ENCODE data around the gene INPP5D.
"Not testable (repeated sequence)": the region's sequence is repeated elsewhere in the genome, so short reads cannot be mapped to it uniquely, and the experiment has no call there.

Gene INPP5D

DNA sequence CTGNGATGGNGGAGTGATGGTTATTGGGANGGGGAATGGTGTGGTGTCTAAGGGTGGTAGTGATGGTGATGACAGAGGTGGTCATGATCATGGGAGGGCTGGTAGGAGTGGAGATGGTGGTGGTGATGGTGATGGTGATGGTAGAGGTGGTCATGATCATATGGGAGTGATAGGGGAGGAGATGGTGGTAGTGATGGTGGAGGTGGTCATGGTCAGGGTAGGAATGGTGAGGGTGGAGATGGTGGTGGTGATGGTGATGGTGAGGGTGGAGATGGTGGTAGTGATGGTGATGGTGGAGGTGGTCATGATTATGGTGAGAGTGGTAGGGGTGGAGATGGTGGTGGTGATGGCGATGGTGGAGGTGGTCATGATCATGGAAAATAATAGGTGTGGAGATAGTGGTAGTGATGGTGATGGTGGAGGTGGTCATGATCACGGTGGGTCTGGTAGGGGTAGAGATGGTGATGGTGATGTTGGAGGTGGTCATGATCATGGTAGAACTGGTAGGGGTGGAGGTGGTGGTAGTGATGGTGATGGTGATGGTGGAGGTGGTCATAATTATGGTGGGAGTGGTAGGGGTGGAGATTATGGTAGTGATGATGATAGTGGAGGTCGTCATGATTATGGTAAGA lies 83.7 kb downstream of the INPP5D start:
- DNase-seq (ENCODE audit: low read depth), result no peak

DNA sequence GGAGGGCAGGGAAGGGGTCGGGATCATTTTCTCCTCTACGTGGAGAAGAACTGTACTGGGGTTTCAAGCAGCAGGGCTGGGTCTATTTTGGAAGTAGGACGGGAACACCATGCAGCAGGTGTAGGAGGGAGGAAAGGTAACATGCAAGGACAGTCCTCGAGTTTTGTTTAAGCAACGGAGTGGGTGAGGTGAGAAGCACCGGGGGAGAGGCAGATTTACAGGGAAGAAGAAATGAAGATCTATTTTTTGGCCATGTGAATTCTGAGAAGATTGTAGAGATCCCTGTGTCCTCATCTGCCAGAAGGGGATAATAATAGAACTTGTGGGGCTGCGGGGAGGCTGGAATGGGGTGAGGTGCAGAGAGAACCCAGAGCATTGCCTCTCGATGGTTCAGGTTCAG lies 85.6 kb downstream of the INPP5D start:
- no peak for DNase-seq (ENCODE audit: low read depth)

GRCh38 chr2:233146194-233146593 lies 86.1 kb downstream of the INPP5D start:
- no peak for DNase-seq (ENCODE audit: low read depth)

- DNase-seq (ENCODE audit: low read depth), result no peak
Observed at GRCh38 chr2:233147136-233147828, 87.1 kb downstream of the INPP5D start.

GRCh38 chr2:233147829-233148167 lies 87.7 kb downstream of the INPP5D start:
- DNase-seq (ENCODE audit: low read depth), result no peak

- no peak for DNase-seq (ENCODE audit: low read depth)
Observed at GRCh38 chr2:233148354-233148753, 88.2 kb downstream of the INPP5D start.

GRCh38 chr2:233152541-233152940 lies 92.4 kb downstream of the INPP5D start:
- peak; percentile 26 for DNase-seq (ENCODE audit: low read depth)

GRCh38 chr2:233153146-233153798 lies 93.1 kb downstream of the INPP5D start:
- no peak for DNase-seq (ENCODE audit: low read depth)

GRCh38 chr2:233156001-233156400 lies 95.9 kb downstream of the INPP5D start:
- DNase-seq (ENCODE audit: low read depth), result no peak

DNA sequence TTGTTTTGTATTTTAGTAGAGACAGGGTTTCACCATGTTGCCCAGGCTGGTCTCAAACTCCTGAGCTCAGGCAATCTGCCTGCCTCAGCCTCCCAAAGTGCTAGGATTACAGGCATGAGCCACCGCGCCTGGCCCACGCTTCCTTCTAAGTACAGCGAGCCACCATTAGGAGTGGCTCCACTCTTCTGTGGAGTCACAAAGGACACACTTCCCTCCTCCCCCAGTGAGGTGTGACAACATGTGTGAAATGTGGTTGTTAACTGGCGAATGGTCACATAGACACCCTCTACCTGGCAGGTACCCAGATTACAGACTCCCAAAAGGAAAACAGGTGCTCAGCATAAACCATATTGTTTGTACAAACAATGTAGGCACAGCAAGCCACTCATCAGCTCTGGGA lies 96.3 kb downstream of the INPP5D start:
- not testable (repeated sequence) for DNase-seq (ENCODE audit: low read depth)

DNA sequence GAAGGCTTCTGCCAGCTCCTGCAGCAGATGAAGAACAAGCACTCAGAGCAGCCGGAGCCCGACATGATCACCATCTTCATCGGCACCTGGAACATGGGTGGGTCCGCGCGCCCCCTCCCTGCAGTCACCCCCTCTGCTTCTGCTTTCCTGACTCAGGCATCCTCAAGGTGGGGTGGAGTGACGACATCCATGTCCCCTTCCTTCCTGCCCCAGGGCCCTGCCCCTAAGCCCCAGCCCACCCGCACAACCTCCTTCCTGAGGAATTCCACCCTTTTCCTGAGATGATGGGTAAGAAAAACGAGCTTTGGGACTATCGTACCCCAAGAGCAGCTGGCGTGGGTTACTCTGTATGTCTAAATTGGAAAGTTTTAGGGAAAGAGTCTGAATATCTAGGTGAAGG lies 101.6 kb downstream of the INPP5D start:
- no peak for DNase-seq (ENCODE audit: low read depth)

DNA sequence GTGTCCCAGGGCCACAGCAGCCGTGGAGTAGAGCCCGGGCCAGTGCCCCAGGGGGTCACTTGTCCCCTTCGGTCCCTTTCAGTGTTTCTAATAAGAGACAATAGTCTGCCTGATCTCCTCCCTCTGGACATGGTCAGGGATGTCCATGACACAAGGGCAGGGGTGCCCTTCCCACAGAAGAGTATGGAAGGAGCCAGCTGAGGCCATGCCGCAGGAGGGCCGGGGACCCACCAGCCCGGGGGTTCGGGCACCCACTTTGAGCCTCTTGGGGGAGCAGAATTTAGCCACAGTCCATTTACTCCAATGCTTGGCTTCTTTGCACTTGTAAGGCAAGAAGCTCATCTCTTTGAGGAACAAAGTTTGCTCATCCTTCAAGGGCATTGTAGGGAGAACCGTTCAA lies 102.6 kb downstream of the INPP5D start:
- DNase-seq (ENCODE audit: low read depth), result no peak

DNA sequence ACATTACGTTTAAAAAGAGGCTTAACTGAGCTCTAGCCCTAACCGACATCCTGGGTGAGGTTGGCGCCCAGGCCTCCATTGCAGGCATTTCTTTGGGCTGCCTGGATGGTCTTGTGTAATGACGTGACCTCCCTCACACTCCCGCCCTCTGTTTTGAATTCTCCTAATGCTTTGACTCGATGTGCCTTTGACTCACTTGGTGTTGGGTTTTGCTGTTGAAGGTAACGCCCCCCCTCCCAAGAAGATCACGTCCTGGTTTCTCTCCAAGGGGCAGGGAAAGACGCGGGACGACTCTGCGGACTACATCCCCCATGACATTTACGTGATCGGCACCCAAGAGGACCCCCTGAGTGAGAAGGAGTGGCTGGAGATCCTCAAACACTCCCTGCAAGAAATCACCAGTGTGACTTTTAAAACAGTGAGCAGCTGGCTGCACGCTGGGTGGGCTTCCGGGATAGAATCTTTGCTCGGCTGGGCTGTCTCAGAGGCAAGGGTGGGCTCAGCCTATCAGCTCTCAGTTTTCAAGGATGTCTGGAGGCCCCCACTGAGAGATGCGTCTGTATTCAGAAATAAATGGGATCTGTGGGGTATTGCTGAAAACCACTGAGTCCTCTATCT lies 103.5 kb downstream of the INPP5D start:
- no peak for DNase-seq (ENCODE audit: low read depth)

DNA sequence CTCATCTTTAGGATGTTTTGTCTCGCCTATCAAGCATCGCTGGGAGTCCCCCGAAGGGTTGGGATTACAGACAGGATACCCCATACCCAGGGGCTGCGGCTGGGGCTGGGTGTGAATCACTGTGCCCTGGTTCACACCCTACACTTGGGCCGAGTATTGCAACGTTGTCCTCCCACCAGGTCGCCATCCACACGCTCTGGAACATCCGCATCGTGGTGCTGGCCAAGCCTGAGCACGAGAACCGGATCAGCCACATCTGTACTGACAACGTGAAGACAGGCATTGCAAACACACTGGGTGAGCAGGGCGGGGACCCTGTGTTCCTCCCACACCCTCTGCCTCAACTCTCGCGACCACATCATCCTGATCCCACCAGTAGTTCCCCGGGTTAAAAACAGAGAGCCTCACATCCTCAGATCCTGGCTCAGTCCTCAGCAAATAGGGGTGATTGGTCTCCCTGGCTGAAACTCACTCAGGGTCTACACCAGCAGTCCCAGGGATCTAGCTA lies 104.0 kb downstream of the INPP5D start:
- DNase-seq (ENCODE audit: low read depth), result no peak

- DNase-seq (ENCODE audit: low read depth), result no peak
Observed at GRCh38 chr2:233164967-233165366, 104.8 kb downstream of the INPP5D start.

DNA sequence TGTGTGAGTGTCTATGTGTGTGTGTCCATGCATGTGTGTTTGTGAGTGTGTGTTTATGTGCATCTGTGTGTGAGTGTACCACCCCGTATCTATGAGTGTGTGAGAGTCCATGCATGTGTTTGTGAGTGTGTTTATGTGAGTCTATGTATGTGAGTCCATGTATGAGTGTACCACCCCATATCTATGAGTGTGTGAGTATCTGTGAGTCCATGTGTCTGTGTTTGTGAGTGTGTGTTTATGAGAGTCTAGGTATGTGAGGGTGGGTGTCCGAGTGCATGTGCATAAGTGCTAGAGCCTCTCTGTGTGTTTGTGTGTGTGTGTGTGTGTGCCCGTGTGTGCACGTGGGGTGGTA lies 105.4 kb downstream of the INPP5D start:
- no peak for DNase-seq (ENCODE audit: low read depth)

GRCh38 chr2:233165895-233166661 lies 105.9 kb downstream of the INPP5D start:
- no peak for DNase-seq (ENCODE audit: low read depth)

GRCh38 chr2:233168445-233168844 lies 108.3 kb downstream of the INPP5D start:
- DNase-seq (ENCODE audit: low read depth), result no peak

DNA sequence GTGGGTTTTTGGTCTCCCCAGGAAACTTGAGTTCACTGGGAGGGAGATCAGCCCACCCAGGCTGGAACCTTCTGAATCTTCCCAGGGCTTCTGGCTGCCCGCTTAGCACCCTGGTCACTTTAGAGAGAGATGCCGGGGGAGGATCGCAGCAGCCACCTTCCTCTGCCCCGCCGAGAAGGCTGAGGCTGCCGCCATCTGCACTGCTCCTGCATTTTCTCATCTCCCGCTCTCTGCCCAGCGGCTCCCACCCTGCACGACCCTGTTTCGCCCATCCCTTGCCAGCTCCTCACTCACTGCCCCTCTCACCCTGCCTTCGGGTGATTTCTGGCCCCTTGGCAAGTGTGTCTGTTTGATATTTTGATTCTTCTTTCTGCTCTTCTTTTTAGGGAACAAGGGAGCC lies 108.8 kb downstream of the INPP5D start:
- DNase-seq (ENCODE audit: low read depth), result no peak

- DNase-seq (ENCODE audit: low read depth), result no peak
Observed at GRCh38 chr2:233171344-233171743, 111.2 kb downstream of the INPP5D start.

GRCh38 chr2:233173115-233173514 lies 113.0 kb downstream of the INPP5D start:
- no peak for DNase-seq (ENCODE audit: low read depth)

- no peak for DNase-seq (ENCODE audit: low read depth)
Observed at GRCh38 chr2:233174137-233174536, 114.0 kb downstream of the INPP5D start.
